ENCODE data around the gene MTCH2.

Gene MTCH2

DNA sequence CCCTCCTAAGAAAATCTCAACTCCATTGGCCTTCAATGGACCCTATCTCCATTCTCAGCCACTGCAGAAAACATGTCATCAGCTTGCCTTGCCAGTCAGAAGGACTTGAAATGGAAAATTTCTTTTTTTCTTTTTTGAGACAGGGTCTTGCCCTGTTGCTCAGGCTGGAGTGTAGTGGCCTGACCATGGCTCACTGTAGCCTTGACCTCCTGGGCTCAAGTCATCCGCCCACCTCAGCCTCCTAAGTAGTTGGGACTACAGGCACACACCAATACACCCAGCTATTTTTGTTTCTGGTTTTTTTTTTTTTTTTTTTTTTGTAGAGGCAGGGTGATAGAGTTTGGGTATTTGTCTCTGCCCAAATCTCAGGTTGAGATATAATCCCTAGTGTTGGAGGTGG lies 43.8 kb upstream of the MTCH2 start:
- TF ChIP-seq, protein P1, sequence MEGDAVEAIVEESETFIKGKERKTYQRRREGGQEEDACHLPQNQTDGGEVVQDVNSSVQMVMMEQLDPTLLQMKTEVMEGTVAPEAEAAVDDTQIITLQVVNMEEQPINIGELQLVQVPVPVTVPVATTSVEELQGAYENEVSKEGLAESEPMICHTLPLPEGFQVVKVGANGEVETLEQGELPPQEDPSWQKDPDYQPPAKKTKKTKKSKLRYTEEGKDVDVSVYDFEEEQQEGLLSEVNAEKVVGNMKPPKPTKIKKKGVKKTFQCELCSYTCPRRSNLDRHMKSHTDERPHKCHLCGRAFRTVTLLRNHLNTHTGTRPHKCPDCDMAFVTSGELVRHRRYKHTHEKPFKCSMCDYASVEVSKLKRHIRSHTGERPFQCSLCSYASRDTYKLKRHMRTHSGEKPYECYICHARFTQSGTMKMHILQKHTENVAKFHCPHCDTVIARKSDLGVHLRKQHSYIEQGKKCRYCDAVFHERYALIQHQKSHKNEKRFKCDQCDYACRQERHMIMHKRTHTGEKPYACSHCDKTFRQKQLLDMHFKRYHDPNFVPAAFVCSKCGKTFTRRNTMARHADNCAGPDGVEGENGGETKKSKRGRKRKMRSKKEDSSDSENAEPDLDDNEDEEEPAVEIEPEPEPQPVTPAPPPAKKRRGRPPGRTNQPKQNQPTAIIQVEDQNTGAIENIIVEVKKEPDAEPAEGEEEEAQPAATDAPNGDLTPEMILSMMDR (IDR thresholded peaks at IDR 0.05; ENCODE audit: low read depth, low read length), result no peak
- Histone ChIP-seq H3K36me3 (no peaks in the 10 kb centered on the region), H3K9me3 (no peaks in the 10 kb centered on the region), H3K4me1 (no peaks in the 10 kb centered on the region), H3K27me3 (no peaks in the 10 kb centered on the region), H3K4me3 (ENCODE audit: low read depth, low read length) (no peak overlapping the region)
- DNase-seq, result no peak

DNA sequence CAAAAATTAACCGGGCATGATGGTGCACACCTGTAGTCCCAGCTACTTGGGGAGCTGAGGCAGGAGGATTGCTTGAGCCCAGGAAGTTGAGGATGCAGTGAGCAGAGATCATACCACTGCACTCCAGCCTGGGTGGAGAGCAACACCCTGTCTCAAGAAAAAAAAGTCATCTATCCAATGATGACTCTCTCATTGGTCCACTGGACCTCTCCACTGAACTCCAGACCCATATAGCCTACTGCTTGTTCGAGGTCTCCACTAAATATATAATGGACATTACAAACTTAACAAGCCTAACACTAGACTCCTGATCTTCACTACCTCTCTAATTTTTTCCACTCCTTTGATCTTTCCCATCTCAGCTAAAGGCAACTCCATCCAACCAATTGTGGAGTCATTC lies 33.5 kb upstream of the MTCH2 start:
- TF ChIP-seq, protein P1 (IDR thresholded peaks at IDR 0.05; ENCODE audit: low read depth, low read length), result no peak
- Histone ChIP-seq H3K4me3 (ENCODE audit: low read depth, low read length) (no peak overlapping the region), H3K4me1 (no peaks in the 10 kb centered on the region), H3K36me3 (no peaks in the 10 kb centered on the region), H3K27me3 (no peaks in the 10 kb centered on the region), H3K9me3 (no peaks in the 10 kb centered on the region)
- no peak for DNase-seq

DNA sequence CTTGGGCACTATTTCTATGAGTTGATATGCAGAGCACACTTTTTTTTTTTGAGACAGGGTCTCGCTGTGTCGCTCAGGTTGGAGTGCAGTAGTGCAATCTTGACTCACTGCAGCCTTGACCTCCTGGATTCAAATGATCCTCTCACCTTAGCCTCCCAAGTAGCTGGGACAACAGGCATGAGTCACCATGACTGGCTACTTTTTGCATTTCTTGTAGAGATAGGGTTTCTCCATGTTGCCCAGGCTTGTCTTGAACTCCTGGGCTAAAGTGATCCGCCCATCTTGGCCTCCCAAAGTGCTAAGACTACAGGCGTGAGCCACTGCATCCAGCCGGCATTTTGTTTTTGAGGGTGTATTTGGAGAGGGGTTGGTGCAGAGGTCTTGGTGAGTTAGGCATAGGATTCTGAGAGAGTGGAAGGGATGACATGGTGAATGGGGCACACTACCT lies 29.9 kb upstream of the MTCH2 start:
- no peak for DNase-seq
- no peak overlapping the region for H3K4me3 ChIP-seq (ENCODE audit: low read depth, low read length)
- no peaks in the 10 kb centered on the region for H3K4me1 ChIP-seq
- H3K27me3 ChIP-seq, result no peaks in the 10 kb centered on the region
- TF ChIP-seq, protein P1 (IDR thresholded peaks at IDR 0.05; ENCODE audit: low read depth, low read length), result no peak
- no peaks in the 10 kb centered on the region for H3K9me3 ChIP-seq
- H3K36me3 ChIP-seq, result no peaks in the 10 kb centered on the region

DNA sequence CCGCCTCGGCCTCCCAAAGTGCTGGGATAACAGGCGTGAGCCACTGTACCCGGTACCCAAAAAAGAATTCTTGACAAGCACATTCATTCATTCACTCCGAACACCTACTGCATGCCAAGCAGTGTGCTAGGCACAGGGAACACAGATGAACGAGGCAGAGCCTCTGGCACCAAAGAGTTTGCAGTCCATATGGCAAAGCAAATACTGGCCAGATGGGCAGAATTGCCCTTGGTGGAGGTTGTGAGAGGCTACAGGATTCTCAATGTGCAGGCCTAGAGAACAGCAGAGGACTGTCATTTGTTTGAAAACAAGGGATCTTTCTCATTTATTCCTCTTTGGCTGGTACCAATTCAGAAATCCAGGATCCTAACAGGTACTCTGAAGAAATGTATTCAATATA lies 27.5 kb upstream of the MTCH2 start:
- Histone ChIP-seq H3K27me3 (no peaks in the 10 kb centered on the region), H3K9me3 (no peaks in the 10 kb centered on the region), H3K36me3 (no peaks in the 10 kb centered on the region), H3K4me1 (no peaks in the 10 kb centered on the region), H3K4me3 (ENCODE audit: low read depth, low read length) (no peak overlapping the region)
- DNase-seq, result no peak
- TF ChIP-seq, protein P1 (IDR thresholded peaks at IDR 0.05; ENCODE audit: low read depth, low read length), result no peak

DNA sequence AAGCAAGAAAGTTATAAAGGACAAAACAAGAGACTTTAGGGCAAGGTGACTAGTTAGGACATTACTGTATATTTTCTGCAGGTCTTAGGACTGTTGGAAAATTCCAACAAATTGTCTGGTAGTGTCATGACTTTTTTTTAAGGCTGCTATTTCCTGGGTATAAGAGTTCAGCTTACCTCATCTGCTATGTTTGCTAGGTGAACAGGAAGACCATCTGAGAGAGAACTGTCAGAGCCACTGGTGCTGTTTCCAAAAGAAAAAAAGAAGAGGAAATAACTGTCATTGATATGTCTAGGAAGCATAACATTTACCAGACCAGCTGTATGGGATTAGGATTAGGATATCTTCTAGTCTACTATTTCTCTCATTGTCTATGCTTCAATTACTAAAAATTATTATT lies 26.3 kb upstream of the MTCH2 start:
- Histone ChIP-seq H3K36me3 (no peaks in the 10 kb centered on the region), H3K27me3 (no peaks in the 10 kb centered on the region), H3K4me3 (ENCODE audit: low read depth, low read length) (no peak overlapping the region), H3K4me1 (no peaks in the 10 kb centered on the region), H3K9me3 (no peaks in the 10 kb centered on the region)
- TF ChIP-seq, protein P1 (IDR thresholded peaks at IDR 0.05; ENCODE audit: low read depth, low read length), result no peak
- no peak for DNase-seq

DNA sequence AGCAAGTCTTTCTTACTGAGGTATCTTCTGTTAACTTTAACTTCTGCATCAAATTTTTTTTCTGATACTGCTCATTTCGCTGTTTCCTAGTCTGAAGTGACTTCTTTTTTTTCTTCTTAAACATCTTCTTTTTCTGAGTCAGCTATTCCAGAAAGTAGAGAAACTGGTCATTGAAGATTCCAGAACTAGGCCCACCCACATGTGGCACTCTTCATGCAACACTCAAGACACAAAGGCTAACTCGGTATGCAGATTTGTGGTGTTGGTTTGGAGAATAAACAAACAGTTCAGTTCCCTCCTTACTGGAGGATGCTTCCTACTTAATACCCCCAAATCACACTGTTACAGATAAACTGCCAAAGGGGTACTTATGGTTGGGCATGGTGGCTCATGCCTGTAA lies 25.2 kb upstream of the MTCH2 start:
- Histone ChIP-seq H3K4me1 (no peaks in the 10 kb centered on the region), H3K27me3 (no peaks in the 10 kb centered on the region), H3K4me3 (ENCODE audit: low read depth, low read length) (no peak overlapping the region), H3K9me3 (no peaks in the 10 kb centered on the region), H3K36me3 (no peaks in the 10 kb centered on the region)
- no peak for DNase-seq
- TF ChIP-seq, protein P1 (IDR thresholded peaks at IDR 0.05; ENCODE audit: low read depth, low read length), result no peak

Data from BE2C (cell line).